ENCODE data around the gene PITX1.

GRCh38 chr5:134989266-134989830 lies 44.7 kb downstream of the PITX1 start:
- TF ChIP-seq POLR2A (IDR thresholded peaks at IDR 0.05) (no peak), POLR2AphosphoS5 (IDR thresholded peaks at IDR 0.05; ENCODE audit: insufficient read depth in 1 of 2, low read depth in 1 of 2) (no peak)
- TF ChIP-seq, protein P1, sequence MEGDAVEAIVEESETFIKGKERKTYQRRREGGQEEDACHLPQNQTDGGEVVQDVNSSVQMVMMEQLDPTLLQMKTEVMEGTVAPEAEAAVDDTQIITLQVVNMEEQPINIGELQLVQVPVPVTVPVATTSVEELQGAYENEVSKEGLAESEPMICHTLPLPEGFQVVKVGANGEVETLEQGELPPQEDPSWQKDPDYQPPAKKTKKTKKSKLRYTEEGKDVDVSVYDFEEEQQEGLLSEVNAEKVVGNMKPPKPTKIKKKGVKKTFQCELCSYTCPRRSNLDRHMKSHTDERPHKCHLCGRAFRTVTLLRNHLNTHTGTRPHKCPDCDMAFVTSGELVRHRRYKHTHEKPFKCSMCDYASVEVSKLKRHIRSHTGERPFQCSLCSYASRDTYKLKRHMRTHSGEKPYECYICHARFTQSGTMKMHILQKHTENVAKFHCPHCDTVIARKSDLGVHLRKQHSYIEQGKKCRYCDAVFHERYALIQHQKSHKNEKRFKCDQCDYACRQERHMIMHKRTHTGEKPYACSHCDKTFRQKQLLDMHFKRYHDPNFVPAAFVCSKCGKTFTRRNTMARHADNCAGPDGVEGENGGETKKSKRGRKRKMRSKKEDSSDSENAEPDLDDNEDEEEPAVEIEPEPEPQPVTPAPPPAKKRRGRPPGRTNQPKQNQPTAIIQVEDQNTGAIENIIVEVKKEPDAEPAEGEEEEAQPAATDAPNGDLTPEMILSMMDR (IDR thresholded peaks at IDR 0.05) = no peak
